Measurements from ENCODE around the gene ZNFX1. TPM values are rescaled to one million over a fixed set of nuclear protein-coding genes. Genes with fewer than 3 reads are reported as not detected.

ZNFX1 gene
- total RNA-seq, 1 experiment from 2014 or later, result 11.0 TPM

GRCh38 chr20:49284818-49285217 lies 7.0 kb upstream of the ZNFX1 start:
- POLR2A ChIA-PET, result no interaction called here
- TF ChIP-seq NFATC4 (CRISPR knock-in tag; IDR thresholded peaks at IDR 0.05) (no peak), ATF2 (CRISPR knock-in tag; IDR thresholded peaks at IDR 0.05; ENCODE audit: borderline replicate concordance, low read depth) (no peak), JUN (CRISPR knock-in tag; IDR thresholded peaks at IDR 0.05) (no peak), NFYB (CRISPR knock-in tag; conservative IDR thresholded peaks at IDR 0.05; ENCODE audit: low read depth) (no peak), SMAD3 (CRISPR knock-in tag; IDR thresholded peaks at IDR 0.05; ENCODE audit: borderline replicate concordance) (no peak), ZNF121 (CRISPR knock-in tag; IDR thresholded peaks at IDR 0.05) (no peak), E2F5 (CRISPR knock-in tag; IDR thresholded peaks at IDR 0.05) (no peak), SOX15 (CRISPR knock-in tag; IDR thresholded peaks at IDR 0.05) (no peak), ATF6 (CRISPR knock-in tag; IDR thresholded peaks at IDR 0.05) (no peak), JAZF1 (CRISPR knock-in tag; IDR thresholded peaks at IDR 0.05) (no peak)
- ATAC-seq (no peak), DNase-seq (ENCODE audit: low spot score) (no peak)
- peaks cover 3% of the 10 kb centered on the region; the same call in 1 of the 2 replicates for H3K9me3 Mint-ChIP-seq
- peaks cover 92% of the 10 kb centered on the region for H3K4me1 Mint-ChIP-seq
- peak overlapping the region; percentile 100 for H3K4me3 Mint-ChIP-seq
- H3K27ac Mint-ChIP-seq, result peak overlapping the region; percentile 88
- CTCF ChIA-PET, result interaction anchor here (0.7 to 0.8 kb wide), 2 partner anchors 36 to 152 kb away, joined by 3 read pairs; no protein-coding TSS in a partner anchor
- H3K27me3 Mint-ChIP-seq (ENCODE audit: low read depth), result no peaks in the 10 kb centered on the region
- H3K36me3 Mint-ChIP-seq, result peaks cover 100% of the 10 kb centered on the region

- ChIA-PET POLR2A (interaction anchor here (0.6 kb wide), 1 partner anchor 1666 kb away, joined by 5 read pairs; no protein-coding TSS in a partner anchor), CTCF (interaction anchor here (0.7 to 3.7 kb wide), 3 partner anchors 36 to 151 kb away, joined by 3 to 15 read pairs (median 3); no protein-coding TSS in a partner anchor)
- ATAC-seq, result peak; percentile 1
- Mint-ChIP-seq H3K4me3 (peak overlapping the region; percentile 100), H3K36me3 (peaks cover 100% of the 10 kb centered on the region), H3K27ac (peak overlapping the region; percentile 95), H3K9me3 (peaks cover 3% of the 10 kb centered on the region; the same call in 1 of the 2 replicates), H3K4me1 (peaks cover 89% of the 10 kb centered on the region), H3K27me3 (ENCODE audit: low read depth) (no peaks in the 10 kb centered on the region; the same call in 1 of the 2 replicates)
- TF ChIP-seq ZNF532 (CRISPR knock-in tag; IDR thresholded peaks at IDR 0.05; ENCODE audit: borderline replicate concordance) (peak; percentile 25; the same call in 1 of the 2 replicates), ZNF425 (CRISPR knock-in tag; conservative IDR thresholded peaks at IDR 0.05) (peak; percentile 12; the same call in 1 of the 2 replicates), E2F5 (CRISPR knock-in tag; IDR thresholded peaks at IDR 0.05) (no peak), ZMAT4 (CRISPR knock-in tag; IDR thresholded peaks at IDR 0.05) (peak; percentile 7; the same call in 1 of the 2 replicates)
- DNase-seq (ENCODE audit: low spot score), result no peak
Observed at GRCh38 chr20:49283703-49284625, 6.1 kb upstream of the ZNFX1 start.

Measured in WTC11 (cell line).